ENCODE results near the gene POLL. TPM values are rescaled to one million over a fixed set of nuclear protein-coding genes. Genes with fewer than 3 reads are reported as not detected.

Gene POLL
- total RNA-seq, 1 experiment from 2014 or later: 51.3 TPM

DNA sequence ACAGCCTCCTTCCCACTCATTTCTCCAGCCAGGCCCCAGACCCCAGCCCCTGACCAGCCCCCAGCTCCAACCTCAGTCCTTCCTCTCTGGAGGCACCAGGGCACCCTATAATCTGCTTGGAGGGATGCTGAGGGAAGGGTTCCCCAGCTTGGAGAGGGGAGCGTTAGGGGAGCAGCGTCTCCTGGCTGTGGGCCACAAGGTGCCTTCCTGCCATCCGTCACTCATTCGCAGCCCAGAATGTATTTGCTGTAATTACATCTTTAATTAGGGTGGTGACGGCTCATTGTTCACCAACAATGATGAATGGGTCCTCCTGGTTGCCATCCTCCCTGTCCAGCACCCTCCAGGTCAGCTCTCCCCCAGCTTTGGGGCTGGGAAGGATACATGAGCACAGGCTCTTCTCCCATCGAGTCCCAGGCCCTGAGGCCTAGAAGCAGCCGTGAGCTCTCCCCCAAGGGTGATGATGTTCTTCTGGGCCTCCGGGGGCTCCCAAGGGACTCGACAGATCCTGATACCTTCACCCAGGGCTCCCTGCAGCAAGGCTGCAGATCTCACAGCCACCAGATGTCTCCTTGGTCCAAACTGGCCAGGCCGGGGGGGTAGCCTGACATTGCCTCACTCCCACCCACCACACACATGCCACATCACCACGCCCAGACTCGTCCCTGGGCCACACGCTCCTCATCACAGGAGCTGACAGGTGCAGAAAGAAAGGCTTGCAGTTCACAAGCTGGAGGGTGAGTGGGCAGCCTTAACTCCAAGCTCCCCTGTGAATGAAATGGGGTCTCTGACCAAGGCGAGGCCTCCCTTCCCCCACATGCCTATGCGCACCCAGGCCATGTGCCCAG is 26.8 kb downstream of the POLL start:
- Histone ChIP-seq H3K4me3 (replicated peaks in 1 of 2; ENCODE audit: low read depth in 1 of 2, low read length in 2 of 2) (no peak overlapping the region), H3K27ac (ENCODE audit: low read depth, low read length) (no peak overlapping the region), H3K9me3 (ENCODE audit: control insufficient read depth in 1 of 2, insufficient read depth in 1 of 2, low read depth in 1 of 2, low read length in 2 of 2) (no peaks in the 10 kb centered on the region), H3K4me2 (ENCODE audit: low read length) (no peak overlapping the region), H3K9me2 (ENCODE audit: insufficient read depth) (no peaks in the 10 kb centered on the region), H3K36me3 (ENCODE audit: control insufficient read depth in 1 of 2, insufficient read depth in 2 of 2, low read length in 2 of 2) (no peaks in the 10 kb centered on the region), H2AFZ (ENCODE audit: low read depth, low read length, poor library complexity, severe bottlenecking) (no peak overlapping the region), H3K27me3 (ENCODE audit: insufficient read depth, low read length) (no peaks in the 10 kb centered on the region; the same call in 1 of the 2 replicates), H4K20me1 (ENCODE audit: insufficient read depth) (no peaks in the 10 kb centered on the region), H3K9ac (ENCODE audit: low read length) (no peak overlapping the region), H3K4me1 (ENCODE audit: control insufficient read depth in 1 of 2, insufficient read depth in 2 of 2, low read length in 2 of 2) (peaks cover 6 to 12% of the 10 kb centered on the region in 2 experiments; a peak in 3 of 4 replicates), H3K79me2 (ENCODE audit: insufficient read depth, low read length) (no peaks in the 10 kb centered on the region)
- TF ChIP-seq TCF7L2 (IDR thresholded peaks at IDR 0.05; ENCODE audit: borderline replicate concordance, extremely low read depth, insufficient read depth, insufficient read length) (no peak), SIN3A (IDR thresholded peaks at IDR 0.05; ENCODE audit: low read depth) (no peak), SP1 (IDR thresholded peaks at IDR 0.05; ENCODE audit: low read depth) (no peak), POLR2A (IDR thresholded peaks at IDR 0.05; ENCODE audit: borderline replicate concordance, extremely low read depth, insufficient read depth, insufficient read length) (no peak), ZFX (IDR thresholded peaks at IDR 0.05) (no peak), RAD21 (IDR thresholded peaks at IDR 0.05; ENCODE audit: low read depth) (no peak), ELF1 (IDR thresholded peaks at IDR 0.05; ENCODE audit: borderline replicate concordance, low read depth) (no peak), EGR1 (IDR thresholded peaks at IDR 0.05; ENCODE audit: low read depth) (no peak), ZNF274 (IDR thresholded peaks at IDR 0.05; ENCODE audit: low read depth, low read length) (no peak), CBX3 (IDR thresholded peaks at IDR 0.05; ENCODE audit: low read depth) (no peak), FOSL1 (IDR thresholded peaks at IDR 0.05; ENCODE audit: low read depth) (no peak)
- TF ChIP-seq, protein P1, sequence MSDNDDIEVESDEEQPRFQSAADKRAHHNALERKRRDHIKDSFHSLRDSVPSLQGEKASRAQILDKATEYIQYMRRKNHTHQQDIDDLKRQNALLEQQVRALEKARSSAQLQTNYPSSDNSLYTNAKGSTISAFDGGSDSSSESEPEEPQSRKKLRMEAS (IDR thresholded peaks at IDR 0.05): no peak
- TF ChIP-seq, protein P2, sequence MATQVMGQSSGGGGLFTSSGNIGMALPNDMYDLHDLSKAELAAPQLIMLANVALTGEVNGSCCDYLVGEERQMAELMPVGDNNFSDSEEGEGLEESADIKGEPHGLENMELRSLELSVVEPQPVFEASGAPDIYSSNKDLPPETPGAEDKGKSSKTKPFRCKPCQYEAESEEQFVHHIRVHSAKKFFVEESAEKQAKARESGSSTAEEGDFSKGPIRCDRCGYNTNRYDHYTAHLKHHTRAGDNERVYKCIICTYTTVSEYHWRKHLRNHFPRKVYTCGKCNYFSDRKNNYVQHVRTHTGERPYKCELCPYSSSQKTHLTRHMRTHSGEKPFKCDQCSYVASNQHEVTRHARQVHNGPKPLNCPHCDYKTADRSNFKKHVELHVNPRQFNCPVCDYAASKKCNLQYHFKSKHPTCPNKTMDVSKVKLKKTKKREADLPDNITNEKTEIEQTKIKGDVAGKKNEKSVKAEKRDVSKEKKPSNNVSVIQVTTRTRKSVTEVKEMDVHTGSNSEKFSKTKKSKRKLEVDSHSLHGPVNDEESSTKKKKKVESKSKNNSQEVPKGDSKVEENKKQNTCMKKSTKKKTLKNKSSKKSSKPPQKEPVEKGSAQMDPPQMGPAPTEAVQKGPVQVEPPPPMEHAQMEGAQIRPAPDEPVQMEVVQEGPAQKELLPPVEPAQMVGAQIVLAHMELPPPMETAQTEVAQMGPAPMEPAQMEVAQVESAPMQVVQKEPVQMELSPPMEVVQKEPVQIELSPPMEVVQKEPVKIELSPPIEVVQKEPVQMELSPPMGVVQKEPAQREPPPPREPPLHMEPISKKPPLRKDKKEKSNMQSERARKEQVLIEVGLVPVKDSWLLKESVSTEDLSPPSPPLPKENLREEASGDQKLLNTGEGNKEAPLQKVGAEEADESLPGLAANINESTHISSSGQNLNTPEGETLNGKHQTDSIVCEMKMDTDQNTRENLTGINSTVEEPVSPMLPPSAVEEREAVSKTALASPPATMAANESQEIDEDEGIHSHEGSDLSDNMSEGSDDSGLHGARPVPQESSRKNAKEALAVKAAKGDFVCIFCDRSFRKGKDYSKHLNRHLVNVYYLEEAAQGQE (IDR thresholded peaks at IDR 0.05; ENCODE audit: low read depth): no peak
- TF ChIP-seq, protein P3, sequence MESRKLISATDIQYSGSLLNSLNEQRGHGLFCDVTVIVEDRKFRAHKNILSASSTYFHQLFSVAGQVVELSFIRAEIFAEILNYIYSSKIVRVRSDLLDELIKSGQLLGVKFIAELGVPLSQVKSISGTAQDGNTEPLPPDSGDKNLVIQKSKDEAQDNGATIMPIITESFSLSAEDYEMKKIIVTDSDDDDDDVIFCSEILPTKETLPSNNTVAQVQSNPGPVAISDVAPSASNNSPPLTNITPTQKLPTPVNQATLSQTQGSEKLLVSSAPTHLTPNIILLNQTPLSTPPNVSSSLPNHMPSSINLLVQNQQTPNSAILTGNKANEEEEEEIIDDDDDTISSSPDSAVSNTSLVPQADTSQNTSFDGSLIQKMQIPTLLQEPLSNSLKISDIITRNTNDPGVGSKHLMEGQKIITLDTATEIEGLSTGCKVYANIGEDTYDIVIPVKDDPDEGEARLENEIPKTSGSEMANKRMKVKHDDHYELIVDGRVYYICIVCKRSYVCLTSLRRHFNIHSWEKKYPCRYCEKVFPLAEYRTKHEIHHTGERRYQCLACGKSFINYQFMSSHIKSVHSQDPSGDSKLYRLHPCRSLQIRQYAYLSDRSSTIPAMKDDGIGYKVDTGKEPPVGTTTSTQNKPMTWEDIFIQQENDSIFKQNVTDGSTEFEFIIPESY (IDR thresholded peaks at IDR 0.05; ENCODE audit: extremely low read depth, insufficient replicate concordance, low read length): no peak
- DNase-seq (ENCODE audit: low read depth, low spot score) (no peak), ATAC-seq (peak; percentile 21; the same call in 1 of the 2 replicates)
- intact Hi-C loops (cut with micrococcal nuclease): no loop called here
- ChIA-PET CTCF (interaction anchor here (1.4 to 2.2 kb wide), 2 partner anchors 260 to 347 kb away, joined by 3 to 9 read pairs; no protein-coding TSS in a partner anchor), POLR2A (no interaction called here), RAD21 (ENCODE audit: low non-redundant PET in 1 of 2, low total read pairs in 2 of 2, uncharacterized antibody in 2 of 2, unreplicated experiment in 2 of 2) (no interaction called here)
- BruUV-seq (replicated peaks): no TSS peak
